Eye (tissue), 1 donor: ENCODE data around the gene COX7A2L.

Experiments used
- DNase-seq: peaks from one replicate; pipeline ENCODE4 v3.0.0-alpha.2; 2015

Gene COX7A2L

GRCh38 chr2:42315844-42316470 is 45.1 kb downstream of the COX7A2L start:
- DNase-seq = no peak

GRCh38 chr2:42314892-42315468 is 46.0 kb downstream of the COX7A2L start:
- DNase-seq = no peak

- no peak for DNase-seq
These were observed 48.9 kb downstream of the COX7A2L start for GRCh38 chr2:42312106-42312505.

- DNase-seq = no peak
These were observed 51.0 kb downstream of the COX7A2L start for GRCh38 chr2:42310007-42310515.

GRCh38 chr2:42309366-42309765 is 51.7 kb downstream of the COX7A2L start:
- no peak for DNase-seq

- DNase-seq = no peak
These were observed 53.8 kb downstream of the COX7A2L start for GRCh38 chr2:42307180-42307579.

- no peak for DNase-seq
These were observed 56.8 kb downstream of the COX7A2L start for GRCh38 chr2:42304059-42304713.

- no peak for DNase-seq
These were observed 57.8 kb downstream of the COX7A2L start for GRCh38 chr2:42303252-42303651.

- DNase-seq = no peak
These were observed 60.5 kb downstream of the COX7A2L start for GRCh38 chr2:42300527-42300926.
